HepG2 (cell line): ENCODE measurements around the gene IDH3G. TPM values are rescaled to one million over a fixed set of nuclear protein-coding genes. Genes with fewer than 3 reads are reported as not detected.

Experiments
- ARID2 ChIP-seq: sonication (generic); formaldehyde crosslinking; IDR thresholded peaks from 2 replicates; pipeline ENCODE4 v1.8.1; 2022; ENCODE audit warnings: mild to moderate bottlenecking, missing genetic modification reagents, borderline replicate concordance
- ASH2L ChIP-seq: fragments of 300-600, 200-600 bp; sonication (generic); IDR thresholded peaks from 2 replicates; pipeline ENCODE4 v1.7.0; 2017; ENCODE audit warnings: low read depth, mild to moderate bottlenecking, moderate library complexity, mixed read lengths, low read length; ENCODE audit not compliant: insufficient read length
- CEBPZ ChIP-seq: IDR thresholded peaks from 2 replicates; pipeline ENCODE4 v1.6.1; 2012; ENCODE audit warnings: low read length, improper control_type of control experiment
- KLF11 ChIP-seq: IDR thresholded peaks from 2 replicates; pipeline ENCODE4 v1.6.1; 2016; ENCODE audit warnings: missing compliant biosample characterization
- MLX ChIP-seq: IDR thresholded peaks from 2 replicates; pipeline ENCODE4 v1.6.1; 2016
- RORA ChIP-seq: sonication (generic); formaldehyde crosslinking; IDR thresholded peaks from 2 replicates; pipeline ENCODE4 v1.5.0; 2020; ENCODE audit warnings: mild to moderate bottlenecking, missing genetic modification reagents, moderate library complexity
- SCMH1 ChIP-seq: sonication (generic); formaldehyde crosslinking; IDR thresholded peaks from 2 replicates; pipeline ENCODE4 v1.9.0; 2021; ENCODE audit warnings: missing genetic modification reagents, mild to moderate bottlenecking, borderline replicate concordance
- TARDBP ChIP-seq: sonication (generic); formaldehyde crosslinking; IDR thresholded peaks from 2 replicates; pipeline ENCODE4 v1.8.0; 2022; ENCODE audit warnings: mild to moderate bottlenecking, missing genetic modification reagents
- TFAP4 ChIP-seq: sonication (generic); IDR thresholded peaks from 2 replicates; pipeline ENCODE4 v1.6.1; 2016; ENCODE audit warnings: low read depth, borderline replicate concordance
- YEATS4 ChIP-seq: sonication (generic); formaldehyde crosslinking; IDR thresholded peaks from 2 replicates; pipeline ENCODE4 v1.4.0; 2020; ENCODE audit warnings: missing genetic modification reagents, borderline replicate concordance
- YY1 ChIP-seq: IDR thresholded peaks from 2 replicates; pipeline ENCODE4 v1.6.1; 2011; ENCODE audit warnings: low read length, low read depth, moderate library complexity, mild to moderate bottlenecking; ENCODE audit not compliant: insufficient read depth, insufficient replicate concordance
- ZBTB46 ChIP-seq: sonication (generic); formaldehyde crosslinking; IDR thresholded peaks from 2 replicates; pipeline ENCODE4 v1.4.0; 2020; ENCODE audit warnings: mild to moderate bottlenecking, missing genetic modification reagents, borderline replicate concordance
- ZC3H13 ChIP-seq: sonication (generic); formaldehyde crosslinking; IDR thresholded peaks from 2 replicates; pipeline ENCODE4 v1.8.1; 2023; ENCODE audit warnings: mild to moderate bottlenecking, missing genetic modification reagents, moderate library complexity
- ZNF530 ChIP-seq: sonication (generic); formaldehyde crosslinking; IDR thresholded peaks from 2 replicates; pipeline ENCODE4 v1.5.0; 2020; ENCODE audit warnings: low read depth, mild to moderate bottlenecking, missing genetic modification reagents
- ZNF557 ChIP-seq: sonication (generic); formaldehyde crosslinking; IDR thresholded peaks from 2 replicates; pipeline ENCODE4 v1.4.0; 2020; ENCODE audit warnings: missing genetic modification reagents
- ZNF614 ChIP-seq: IDR thresholded peaks from 2 replicates; pipeline ENCODE4 v1.6.1; 2018; ENCODE audit warnings: missing biosample characterization, missing genetic modification reagents, inconsistent platforms, borderline replicate concordance
- ZNF790 ChIP-seq: sonication (generic); formaldehyde crosslinking; IDR thresholded peaks from 2 replicates; pipeline ENCODE4 v1.8.0; 2022; ENCODE audit warnings: missing genetic modification reagents, mild to moderate bottlenecking, borderline replicate concordance
- polyA plus RNA-seq, 8 experiments: library from polyadenylated mRNA; depleted of rRNA in 3 of 8; stranded (reverse) in 7 of 8; unstranded in 1 of 8; fragments of >200 nt; fragmentation: Illumina TruSeq in 4 of 8; extraction: Trizol in 4 of 8; gene quantifications; 2 replicates each; pipeline versions ENCODE4 v1.2.1 to v1.2.3, GENCODE V29; 2011 to 2016; ENCODE audit warnings: low read depth in 4 of 8, missing spikeins in 1 of 8, mixed read lengths in 1 of 8; ENCODE audit not compliant: insufficient read depth in 1 of 8
- total RNA-seq, 5 experiments: library from RNA; depleted of rRNA; stranded (reverse); fragments of >200 nt; fragmentation: Illumina TruSeq; extraction: Trizol; gene quantifications; 2 replicates each; pipeline ENCODE4 v1.2.3, GENCODE V29; 2016; ENCODE audit warnings: low read depth in 1 of 5

IDH3G gene
- total and polyA plus RNA-seq, 2 of the 13 experiments (the other 11 are each of a cell fraction or from before 2014, with no cell fraction given) = 18.7 to 35.5 TPM

- TF ChIP-seq CEBPZ (no peak), TARDBP (CRISPR knock-in tag) (peak; percentile 76), ZNF614 (CRISPR knock-in tag) (no peak; the same call in 1 of the 2 replicates), ZNF557 (CRISPR knock-in tag) (no peak), ZBTB46 (CRISPR knock-in tag) (no peak), YEATS4 (CRISPR knock-in tag) (peak; percentile 67), ZC3H13 (CRISPR knock-in tag) (peak; percentile 46; the same call in 1 of the 2 replicates), MLX (no peak), ASH2L (peak; percentile 18), ZNF530 (CRISPR knock-in tag) (no peak), TFAP4 (peak; percentile 97), RORA (no peak), ZNF790 (CRISPR knock-in tag) (peak; percentile 63; the same call in 1 of the 2 replicates), SCMH1 (CRISPR knock-in tag) (no peak), YY1 (peak; percentile 94), ARID2 (CRISPR knock-in tag) (0 out of 2 replicates have a peak, but pooled peaks have one; percentile 67), KLF11 (CRISPR knock-in tag) (no peak)
Observed at GRCh38 chrX:153794018-153794896, at the start of gene IDH3G, which contains the start of gene SSR4 (continued).
